SK-MEL-5 (cell line): ENCODE measurements around the gene NAA20. TPM values are rescaled to one million over a fixed set of nuclear protein-coding genes. Genes with fewer than 3 reads are reported as not detected.

ENCODE experiments used
- DNase-seq: peaks from one replicate; pipeline ENCODE4 v3.0.0-alpha.2; 2016; ENCODE audit warnings: low read depth, low spot score
- in situ Hi-C: cut with HindIII; loops from 2 replicates; pipeline ENCODE4 v1.10.0; 2016; ENCODE audit warnings: low sequenced_read_pairs, high pct_unique_total_duplicates, low pct_unique_long_range_greater_than_20kb
- polyA plus RNA-seq, 2 experiments: library from polyadenylated mRNA; depleted of rRNA; stranded (reverse); fragments of >200 nt; gene quantifications; 2 replicates each; pipeline ENCODE4 v1.2.3, GENCODE V29; 2015
- total RNA-seq: library from RNA; depleted of rRNA; stranded (reverse); fragments of >200 nt; shearing (Covaris generic); gene quantifications from 2 replicates; pipeline ENCODE4 v1.2.3, GENCODE V29; 2014; rRNA removed

Gene NAA20, protein sequence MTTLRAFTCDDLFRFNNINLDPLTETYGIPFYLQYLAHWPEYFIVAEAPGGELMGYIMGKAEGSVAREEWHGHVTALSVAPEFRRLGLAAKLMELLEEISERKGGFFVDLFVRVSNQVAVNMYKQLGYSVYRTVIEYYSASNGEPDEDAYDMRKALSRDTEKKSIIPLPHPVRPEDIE
- total RNA-seq, result 89.5 and 95.8 TPM in 2 replicates
- polyA plus RNA-seq (2015; cell fraction: cytosol; rRNA removed), result 101 and 112 TPM in 2 replicates
- polyA plus RNA-seq (2015; cell fraction: nucleus; rRNA removed), result 48.9 and 57.0 TPM in 2 replicates

DNA sequence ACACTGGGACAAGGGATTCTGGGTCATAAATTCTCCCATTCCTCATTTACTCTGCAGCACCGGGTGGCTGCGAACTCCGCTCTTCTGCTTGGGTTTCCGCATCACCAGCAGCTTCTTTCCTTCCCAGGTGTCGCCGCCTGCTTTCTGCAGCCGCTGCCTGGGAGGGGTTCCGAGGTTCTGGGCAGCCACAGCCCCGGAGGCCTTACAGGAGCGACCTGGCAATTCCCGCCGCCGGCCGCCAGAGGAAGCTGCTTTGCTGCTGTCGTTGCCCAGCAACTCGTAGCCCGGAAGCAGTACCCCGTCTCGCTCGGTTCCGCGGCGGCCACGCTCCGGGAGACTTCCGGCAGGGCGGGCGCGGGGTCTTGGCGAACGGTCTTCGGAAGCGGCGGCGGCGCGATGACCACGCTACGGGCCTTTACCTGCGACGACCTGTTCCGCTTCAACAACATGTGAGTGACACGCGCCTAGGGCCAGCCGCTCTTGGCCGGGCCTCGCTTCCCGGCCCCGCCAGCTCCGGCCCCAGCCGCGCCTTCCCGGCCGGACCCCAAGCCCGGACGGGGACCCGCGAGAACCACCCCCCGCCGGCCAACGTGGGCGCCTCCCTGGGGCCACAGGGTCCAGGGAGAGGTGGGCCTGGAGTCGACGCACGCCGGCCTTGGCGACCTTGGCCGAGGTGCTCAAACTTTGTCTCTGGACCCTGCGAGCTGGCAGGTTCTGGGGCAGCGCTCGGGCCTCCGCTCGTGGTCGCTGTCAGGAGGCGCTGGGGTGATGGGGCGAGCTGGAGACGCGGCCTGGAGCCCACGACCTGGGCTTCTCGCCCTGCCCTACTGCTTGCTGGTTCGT, at the start of gene NAA20:
NAA20 (plus strand) TSS at position 362 of the 843 bp plus-strand sequence; CDS start at position 397, 35 bp downstream.
- in situ Hi-C loops, result no loop called here

DNA sequence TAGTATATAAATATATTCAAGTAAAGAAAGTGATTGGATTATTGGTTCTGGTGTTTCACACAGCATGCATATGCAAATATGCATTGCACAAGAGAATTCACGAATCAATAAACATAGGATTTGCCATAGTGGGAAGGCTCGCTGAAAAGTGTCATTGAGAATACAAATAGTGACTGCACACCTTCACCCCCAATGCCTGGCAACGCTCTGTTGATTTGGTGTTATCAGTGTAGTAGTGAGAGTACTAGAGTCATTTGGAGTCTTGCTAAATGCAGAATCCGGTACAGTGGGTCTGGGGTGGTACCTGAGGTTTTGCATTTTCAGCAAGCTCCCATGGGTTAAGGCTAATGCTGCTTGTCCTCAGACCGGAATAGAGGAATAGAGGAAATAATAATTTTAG, 49.7 kb upstream of the NAA20 start:
- in situ Hi-C loops, result no loop called here
- DNase-seq, result no peak

More for the DNA sequence above, at the start of gene NAA20:
- DNase-seq, result peak; percentile 95

DNA sequence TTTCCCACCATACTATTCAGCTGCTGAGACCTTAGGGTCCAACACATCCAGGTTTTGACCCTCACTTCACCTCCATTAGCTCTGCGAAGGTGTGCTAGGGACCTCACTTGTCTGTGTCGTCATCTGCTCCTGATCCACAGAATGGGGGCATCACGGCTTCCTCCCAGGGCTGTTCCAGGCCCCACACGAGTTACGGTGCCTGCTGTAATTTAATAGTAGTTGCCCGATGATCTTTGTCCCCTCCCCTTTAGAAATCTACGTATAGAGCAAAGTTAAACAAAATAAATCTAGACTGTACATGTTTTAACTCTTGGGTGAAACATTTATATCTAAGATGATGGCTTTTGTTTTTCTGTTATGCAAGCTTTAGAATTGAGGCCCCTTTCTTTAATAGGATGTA, 49.1 kb upstream of the NAA20 start:
- in situ Hi-C loops, result no loop called here
- no peak for DNase-seq

DNA sequence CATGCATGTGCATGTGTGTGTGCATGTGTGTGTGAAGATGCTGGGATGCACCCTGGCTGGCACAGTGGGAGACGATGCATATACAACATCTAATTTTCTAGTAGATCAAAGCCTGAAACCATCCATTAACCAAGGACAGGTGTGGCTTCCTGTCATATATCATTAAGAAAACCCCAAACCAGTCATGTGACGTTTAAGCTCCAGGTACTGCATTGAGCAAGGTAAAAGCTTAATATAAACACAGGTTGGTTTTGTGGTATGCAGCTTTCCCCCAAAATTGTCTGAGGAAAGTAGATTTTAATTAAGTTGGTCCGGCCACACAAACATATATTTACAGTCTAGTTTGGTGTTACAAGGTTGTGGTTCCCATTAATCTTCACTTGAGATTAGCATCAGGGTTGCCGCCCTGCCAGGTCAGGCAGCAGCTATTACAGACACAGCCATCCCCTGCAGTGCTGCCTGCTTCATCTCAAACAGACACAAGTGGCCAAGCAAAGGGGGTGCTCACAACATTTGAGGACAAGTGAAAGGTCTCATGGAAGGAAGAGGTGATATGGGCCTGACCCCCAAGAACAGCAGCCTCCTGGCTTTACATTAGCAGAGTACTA, 48.6 kb upstream of the NAA20 start:
- in situ Hi-C loops, result no loop called here
- DNase-seq, result no peak

DNA sequence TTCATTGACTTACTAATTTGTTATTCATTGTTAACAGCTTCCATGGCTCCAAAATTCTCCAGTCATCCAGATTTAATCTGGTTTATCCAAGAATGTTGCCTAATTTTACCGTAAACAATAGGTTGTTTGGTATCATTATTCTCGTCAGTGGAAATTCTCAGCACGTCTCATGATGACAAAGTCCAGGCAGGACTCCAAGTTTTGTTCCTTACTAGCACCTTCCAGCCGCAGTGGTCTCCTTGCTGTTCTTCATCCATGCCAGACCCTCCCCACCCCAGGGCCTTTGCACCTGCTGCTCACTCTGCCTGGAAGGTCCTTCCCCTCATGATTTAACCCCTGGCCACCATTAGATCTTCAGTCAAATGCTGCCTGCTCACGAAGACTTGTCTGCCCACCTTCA, 48.1 kb upstream of the NAA20 start:
- no peak for DNase-seq
- in situ Hi-C loops, result no loop called here

DNA sequence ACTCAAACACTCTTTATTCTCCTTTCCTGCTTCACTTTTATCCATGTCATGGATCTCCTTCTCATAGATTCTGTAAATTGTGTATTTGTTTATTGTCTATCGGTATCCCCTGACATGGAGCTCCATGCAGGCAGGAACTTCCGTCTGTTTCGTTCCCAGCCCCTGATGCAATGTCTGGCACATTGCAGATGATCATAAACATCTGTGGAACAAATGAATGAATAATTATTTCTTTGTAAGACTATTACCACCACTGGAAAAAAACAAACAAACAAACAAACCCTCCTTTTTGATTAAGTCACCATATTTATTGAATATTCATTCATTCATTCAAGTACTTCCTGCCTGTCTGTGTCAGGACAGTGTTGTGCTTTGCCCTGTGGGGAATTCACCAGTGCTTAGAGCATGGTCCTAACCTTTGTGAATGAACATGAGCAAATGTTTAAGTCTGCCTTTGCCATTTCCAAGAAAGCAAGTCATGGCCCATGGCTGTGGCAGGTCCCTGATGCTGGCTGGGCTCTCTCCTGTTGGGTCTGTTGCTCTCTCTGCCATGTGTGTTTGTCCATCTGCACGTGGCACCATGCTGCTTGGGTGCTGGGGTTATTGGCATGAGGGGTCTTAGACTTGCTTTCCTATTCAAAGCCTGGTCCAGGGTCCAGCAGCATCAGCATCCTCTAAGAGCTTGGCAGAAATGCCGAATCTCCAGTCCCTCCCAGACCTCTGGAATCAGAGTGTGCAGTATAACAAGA, 47.5 kb upstream of the NAA20 start:
- in situ Hi-C loops, result no loop called here

DNA sequence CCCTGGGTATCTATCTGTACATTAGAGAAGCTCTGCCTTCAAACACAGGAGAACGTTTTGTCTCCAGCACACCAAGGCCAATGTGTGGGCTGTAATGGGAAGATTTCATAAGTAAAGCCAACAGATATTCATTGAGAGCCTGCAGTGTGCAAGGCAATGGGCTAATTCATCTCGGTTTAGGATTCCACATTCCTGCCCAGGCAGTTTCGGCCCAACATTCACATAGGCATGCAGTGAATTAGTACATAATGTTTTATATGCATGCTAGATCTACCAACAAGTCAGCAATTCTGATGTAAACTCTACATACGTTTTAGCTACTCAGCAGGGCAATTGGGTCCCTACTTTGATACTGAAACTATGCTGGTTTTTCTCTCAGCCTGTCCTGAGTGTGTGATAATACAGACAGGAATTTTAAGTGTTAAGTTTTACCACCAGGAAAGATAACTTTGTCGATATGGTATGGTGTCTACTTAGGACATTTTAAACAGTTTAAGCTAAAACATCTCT, 46.9 kb upstream of the NAA20 start:
- in situ Hi-C loops, result no loop called here
- DNase-seq, result peak; percentile 21

More for the DNA sequence above, 47.5 kb upstream of the NAA20 start:
- no peak for DNase-seq

DNA sequence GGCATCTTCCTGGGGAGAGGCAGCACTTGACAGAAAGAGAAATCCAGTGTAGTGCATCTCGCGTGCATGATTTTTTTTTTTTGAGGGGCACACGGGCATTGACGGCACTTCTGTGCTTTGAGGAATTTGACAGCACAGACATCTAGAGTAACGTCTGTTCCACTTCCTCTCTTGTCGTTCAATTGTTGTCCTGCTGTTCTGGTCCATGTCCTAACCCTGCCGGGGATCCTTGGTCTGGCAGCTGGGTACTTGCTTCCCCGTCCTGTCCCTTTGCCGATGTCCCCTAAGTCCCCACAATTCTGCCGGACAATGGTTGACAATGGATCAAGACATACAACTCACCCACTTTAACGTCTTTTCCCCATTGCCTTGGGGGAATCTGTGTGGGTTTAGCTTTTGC, 46.0 kb upstream of the NAA20 start:
- in situ Hi-C loops, result no loop called here
- DNase-seq, result no peak

DNA sequence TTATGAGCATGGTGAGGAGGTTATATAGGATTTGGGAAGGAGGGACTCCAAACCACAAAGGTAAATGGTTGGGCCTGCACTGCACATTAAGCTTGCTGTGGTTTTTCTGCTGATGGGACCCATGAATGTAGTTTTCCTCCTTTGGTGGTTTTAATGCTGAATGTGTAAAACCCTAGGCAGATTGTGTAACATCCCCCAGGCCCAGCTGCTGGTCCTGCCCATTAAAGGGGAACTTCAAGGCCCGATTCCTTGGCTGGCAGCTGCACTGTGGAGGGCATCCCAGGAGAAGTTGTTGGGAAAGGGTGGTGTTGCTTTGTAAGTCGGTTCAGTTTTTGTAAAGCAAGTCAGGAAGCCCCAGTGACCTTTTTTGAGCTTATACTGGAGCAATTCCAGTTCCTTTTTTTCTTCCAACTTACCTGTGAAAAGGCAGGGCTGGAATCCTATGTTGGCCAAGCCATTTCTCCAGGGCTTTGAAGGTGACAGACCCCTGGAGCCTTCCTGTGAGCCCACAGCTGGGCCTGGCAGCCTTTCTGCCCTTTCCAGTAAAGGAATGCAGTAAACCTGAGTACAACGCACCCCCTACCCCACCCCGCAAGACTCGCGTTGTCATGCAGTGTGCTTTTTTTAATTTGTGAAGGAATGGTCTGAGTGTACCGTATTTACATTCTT, 43.1 kb upstream of the NAA20 start:
- no peak for DNase-seq
- in situ Hi-C loops, result no loop called here

DNA sequence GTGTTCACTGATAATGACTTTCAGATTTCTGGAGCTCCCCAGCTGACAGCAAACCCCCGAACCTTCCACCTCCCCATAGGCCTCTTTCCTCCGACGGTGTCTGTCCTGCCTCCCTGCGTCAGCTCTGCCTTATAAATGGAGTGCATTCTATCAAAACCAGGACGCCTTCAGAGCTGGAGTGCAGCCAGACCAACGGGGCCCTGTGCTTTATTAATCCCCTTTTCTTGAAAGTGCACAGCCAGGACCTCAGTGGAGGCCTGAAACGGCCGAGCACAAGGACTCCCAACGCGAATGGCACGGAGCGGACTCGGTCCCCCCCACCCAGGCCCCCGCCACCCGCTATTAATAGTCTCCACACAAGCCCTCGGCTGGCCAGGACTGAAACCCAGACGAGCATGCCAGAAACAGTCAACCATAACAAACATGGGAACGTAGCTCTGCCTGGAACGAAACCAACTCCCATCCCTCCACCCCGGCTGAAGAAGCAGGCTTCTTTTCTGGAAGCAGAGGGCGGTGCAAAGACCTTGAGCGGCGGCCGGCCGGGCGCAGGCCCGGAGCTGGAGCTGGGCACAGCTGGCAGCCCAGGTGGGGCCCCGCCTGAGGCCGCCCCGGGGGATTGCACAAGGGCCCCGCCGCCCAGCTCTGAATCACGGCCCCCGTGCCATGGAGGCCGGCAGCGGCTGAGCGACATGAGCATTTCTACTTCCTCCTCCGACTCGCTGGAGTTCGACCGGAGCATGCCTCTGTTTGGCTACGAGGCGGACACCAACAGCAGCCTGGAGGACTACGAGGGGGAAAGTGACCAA, 42.3 kb upstream of the NAA20 start:
- in situ Hi-C loops, result loop anchor here (25.0 kb wide), 1 partner anchor 163 kb away; no protein-coding TSS in a partner anchor
- DNase-seq, result no peak

DNA sequence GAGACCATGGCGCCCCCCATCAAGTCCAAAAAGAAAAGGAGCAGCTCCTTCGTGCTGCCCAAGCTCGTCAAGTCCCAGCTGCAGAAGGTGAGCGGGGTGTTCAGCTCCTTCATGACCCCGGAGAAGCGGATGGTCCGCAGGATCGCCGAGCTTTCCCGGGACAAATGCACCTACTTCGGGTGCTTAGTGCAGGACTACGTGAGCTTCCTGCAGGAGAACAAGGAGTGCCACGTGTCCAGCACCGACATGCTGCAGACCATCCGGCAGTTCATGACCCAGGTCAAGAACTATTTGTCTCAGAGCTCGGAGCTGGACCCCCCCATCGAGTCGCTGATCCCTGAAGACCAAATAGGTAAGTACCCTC, 41.7 kb upstream of the NAA20 start:
- in situ Hi-C loops, result loop anchor here (25.0 kb wide), 1 partner anchor 163 kb away; no protein-coding TSS in a partner anchor
- DNase-seq, result no peak

DNA sequence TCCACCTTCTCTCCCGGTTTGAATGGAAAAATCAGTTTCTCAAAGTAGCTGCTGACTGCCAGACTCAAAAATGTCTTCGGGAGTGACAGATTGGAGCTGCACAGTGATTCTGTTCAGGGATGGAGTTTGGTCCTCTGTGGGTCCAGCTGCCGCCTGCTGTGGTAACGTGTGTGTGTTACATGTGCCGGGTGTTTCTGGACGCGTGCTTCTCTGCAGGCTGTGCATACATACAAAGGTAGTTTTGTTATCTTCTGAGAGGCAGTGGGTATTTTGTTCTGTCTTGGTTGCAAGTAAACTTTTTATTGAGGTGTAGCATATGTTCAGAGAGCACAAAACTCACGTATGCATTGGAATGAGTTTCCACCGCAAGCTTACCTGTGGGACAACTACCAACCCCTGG, 41.3 kb upstream of the NAA20 start:
- in situ Hi-C loops, result loop anchor here (25.0 kb wide), 1 partner anchor 164 kb away; no protein-coding TSS in a partner anchor
- no peak for DNase-seq

DNA sequence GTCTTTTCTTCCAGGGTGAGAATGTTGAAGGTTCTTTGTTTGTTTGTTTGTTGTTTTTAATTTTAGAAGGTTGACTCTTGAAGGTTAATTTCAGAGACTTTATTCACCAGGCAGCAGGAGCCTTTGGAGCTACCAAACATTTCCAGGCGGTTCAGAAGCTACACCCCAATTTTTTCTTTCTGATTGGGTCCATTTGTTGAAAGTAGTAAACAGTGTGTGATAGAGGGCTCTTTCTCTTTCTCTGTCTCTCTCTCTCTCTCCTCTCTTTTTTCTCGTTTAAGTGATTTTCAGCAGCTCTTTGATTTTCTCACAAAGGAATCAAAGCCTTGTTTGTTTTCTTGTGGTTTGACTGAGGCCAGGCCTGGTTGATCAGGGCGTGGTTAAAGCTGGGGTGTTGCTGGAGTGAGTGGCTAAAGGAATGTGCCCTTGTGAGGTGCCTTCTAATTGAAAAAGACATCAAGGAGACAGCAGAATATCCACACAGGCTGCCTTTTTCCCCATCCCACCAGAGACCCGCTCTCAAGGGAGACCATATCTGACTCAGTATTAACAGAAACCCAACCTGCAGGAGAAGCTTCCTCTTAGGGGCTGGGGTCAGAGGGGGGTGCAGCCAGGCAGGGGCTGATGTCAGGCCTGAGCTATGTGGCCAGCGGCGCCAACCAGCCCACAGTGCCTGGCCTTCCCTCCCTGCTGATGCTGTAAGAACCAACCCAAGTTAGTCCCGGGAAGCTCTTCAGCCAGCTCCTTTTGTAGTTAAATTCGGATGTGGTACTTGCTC, 40.4 kb upstream of the NAA20 start:
- in situ Hi-C loops, result loop anchor here (25.0 kb wide), 1 partner anchor 164 kb away; no protein-coding TSS in a partner anchor
- DNase-seq, result peak; percentile 80

DNA sequence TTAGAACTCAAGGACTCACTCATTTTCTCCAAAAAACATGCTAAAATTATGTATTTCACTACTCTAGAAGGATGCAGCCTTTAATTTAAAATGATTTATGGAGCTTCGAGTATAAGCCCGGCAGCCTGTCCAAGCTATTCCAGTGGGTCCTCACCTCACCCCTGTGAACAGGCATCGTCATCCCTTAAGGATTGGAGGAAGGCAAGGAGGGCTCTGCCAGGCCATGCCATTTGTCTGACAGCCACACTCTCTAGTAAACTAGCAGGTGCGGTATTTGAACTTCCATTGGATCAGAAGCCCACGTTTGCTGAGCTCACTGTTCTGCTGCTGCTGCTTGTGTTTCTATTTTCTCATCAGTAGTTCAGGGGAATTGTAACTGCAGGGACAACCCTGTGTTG, 39.8 kb upstream of the NAA20 start:
- in situ Hi-C loops, result loop anchor here (25.0 kb wide), 1 partner anchor 165 kb away; no protein-coding TSS in a partner anchor
- no peak for DNase-seq

DNA sequence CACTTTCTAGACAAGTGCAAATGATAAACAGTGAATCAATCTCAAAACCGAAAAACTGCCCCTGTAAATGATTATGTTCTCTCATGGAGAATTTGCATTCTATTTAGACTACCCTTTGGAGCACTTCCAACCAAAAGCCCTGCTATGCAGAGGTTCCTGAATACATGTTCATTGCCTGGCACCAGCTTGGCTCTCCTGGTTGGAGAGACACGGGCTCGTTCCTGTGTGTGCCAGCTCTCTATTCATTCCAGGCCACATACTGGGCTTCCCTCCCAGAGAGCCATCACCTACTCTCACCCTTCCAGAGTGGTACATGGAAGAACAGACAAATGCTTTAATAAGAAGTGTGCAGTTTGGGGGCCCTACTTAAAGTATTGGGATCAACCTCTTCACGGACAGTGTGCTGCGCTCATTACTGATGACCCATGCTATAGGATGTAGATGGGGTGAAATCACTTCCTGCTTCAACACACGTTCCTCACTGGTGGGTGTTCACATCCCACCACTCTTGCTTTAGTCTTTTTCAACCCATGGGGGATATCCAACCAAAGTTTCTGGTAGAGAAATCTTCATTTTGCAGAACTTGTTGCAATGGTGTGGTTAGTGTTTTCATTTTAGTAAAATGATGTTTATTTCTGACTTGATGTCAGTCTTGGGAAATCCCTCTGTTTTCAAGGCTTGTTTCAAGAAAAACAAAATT, 38.5 kb upstream of the NAA20 start:
- in situ Hi-C loops, result loop anchor here (25.0 kb wide), 1 partner anchor 166 kb away; no protein-coding TSS in a partner anchor
- no peak for DNase-seq
